Measurements from ENCODE around the gene BMAL1.

- no peak for TF ChIP-seq CTCF (IDR thresholded peaks at IDR 0.05)
- no peak for TF ChIP-seq POLR2AphosphoS5 (IDR thresholded peaks at IDR 0.05)
- TF ChIP-seq POLR2A (IDR thresholded peaks at IDR 0.05) = no peak
- no peak for TF ChIP-seq EP300 (IDR thresholded peaks at IDR 0.05)
Observed at GRCh38 chr11:13386567-13386966, 109.0 kb downstream of the BMAL1 start.

Measured in stomach (tissue), 4 donors.